Measurements from ENCODE around the gene CCP110.

DNA sequence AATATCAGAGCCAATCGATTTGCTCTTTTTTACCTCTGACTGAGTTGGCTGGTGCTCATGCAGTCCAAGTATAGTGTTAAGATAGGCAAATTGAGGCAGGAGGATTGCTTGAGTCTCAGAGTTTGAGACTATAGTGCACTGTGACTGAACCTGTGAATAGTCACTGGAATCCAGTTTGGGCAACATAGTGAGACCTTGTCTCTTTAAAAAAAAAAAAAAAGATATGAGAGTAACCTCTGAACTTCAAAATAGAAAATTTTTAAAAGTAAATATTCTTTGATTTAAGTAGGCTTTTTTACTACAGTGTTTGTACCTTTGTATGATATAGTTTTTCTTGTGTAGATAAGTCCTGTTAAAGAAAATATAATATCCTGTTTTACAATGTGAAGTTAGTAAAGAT is 3.4 kb downstream of the CCP110 start:
- no peak for TF ChIP-seq ZNF274 (IDR thresholded peaks at IDR 0.05; ENCODE audit: low read depth, low read length)
- no peak for TF ChIP-seq YY1 (IDR thresholded peaks at IDR 0.05; ENCODE audit: insufficient read depth, insufficient read length)
- no peak for TF ChIP-seq SUZ12 (IDR thresholded peaks at IDR 0.05; ENCODE audit: extremely low read depth, insufficient read depth, insufficient read length)

All from NT2/D1 (cell line).